HFFc6 (cell line): Measurements from ENCODE around the gene MSMO1. TPM values are rescaled to one million over a fixed set of nuclear protein-coding genes. Genes with fewer than 3 reads are reported as not detected.
A peak's percentile ranks its signal among the peaks of the same experiment; 100 is the strongest.

Source experiments
- DNase-seq: peaks from one replicate; pipeline ENCODE4 v3.0.0-alpha.2; 2018
- H3K27ac Mint-ChIP-seq: 2 replicates; pipeline ENCODE4 v1.8.0; 2020; ENCODE audit warnings: mild to moderate bottlenecking, mixed read lengths
- H3K27me3 Mint-ChIP-seq: 2 replicates; pipeline ENCODE4 v1.8.0; 2021; ENCODE audit warnings: mild to moderate bottlenecking, moderate library complexity, mixed read lengths; ENCODE audit not compliant: insufficient read depth
- H3K36me3 Mint-ChIP-seq: 2 replicates; pipeline ENCODE4 v1.8.0; 2021; ENCODE audit warnings: low read depth, mixed read lengths
- H3K4me1 Mint-ChIP-seq: 2 replicates; pipeline ENCODE4 v1.8.0; 2020; ENCODE audit warnings: low read depth, mixed read lengths
- H3K4me3 Mint-ChIP-seq: 2 replicates; pipeline ENCODE4 v1.8.0; 2020; ENCODE audit warnings: mild to moderate bottlenecking, moderate library complexity, mixed read lengths
- H3K9me3 Mint-ChIP-seq: 2 replicates; pipeline ENCODE4 v1.8.0; 2020; ENCODE audit warnings: mild to moderate bottlenecking, mixed read lengths
- total RNA-seq, 6 experiments: library from RNA; stranded (reverse); fragmentation: NEBNext Ultra II Directional; extraction: Animal tissue kit (Norgen Biotek cat#: 25700); gene quantifications; 2 replicates in 1 of 6; 3 replicates in 5 of 6; pipeline ENCODE4 v1.2.3, GENCODE V29; 2021
- TF ChIP-seq, protein P1 (sequence below): fragments of 200-600 bp; sonication (generic); IDR thresholded peaks from 2 replicates; pipeline ENCODE4 v1.5.0; 2021; ENCODE audit warnings: antibody characterized with exemption, mild to moderate bottlenecking

MSMO1 gene
- total RNA-seq, 6 experiments from 2014 or later = 23.8 to 27.9 (median 25.6) TPM

DNA sequence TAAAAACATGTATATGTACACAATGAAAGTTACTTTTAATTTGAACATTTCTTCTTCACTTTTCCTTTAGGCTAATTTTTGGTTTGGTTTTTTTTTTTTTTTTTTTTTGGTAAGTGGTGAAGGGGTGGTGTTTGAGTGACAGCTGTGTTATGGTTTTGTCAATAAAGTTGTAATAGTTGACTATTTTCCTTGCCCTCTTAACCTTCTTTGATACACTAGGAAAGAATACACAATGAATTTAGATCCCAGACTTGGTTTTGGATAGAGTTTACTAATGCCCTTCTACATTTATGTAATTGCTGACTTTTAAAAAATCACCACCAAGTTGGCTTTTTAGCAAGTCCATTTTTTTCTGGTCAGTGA is 38.1 kb upstream of the MSMO1 start:
- no peak for DNase-seq
- no peak overlapping the region for H3K4me3 Mint-ChIP-seq
- no peaks in the 10 kb centered on the region for H3K9me3 Mint-ChIP-seq
- TF ChIP-seq, protein P1, sequence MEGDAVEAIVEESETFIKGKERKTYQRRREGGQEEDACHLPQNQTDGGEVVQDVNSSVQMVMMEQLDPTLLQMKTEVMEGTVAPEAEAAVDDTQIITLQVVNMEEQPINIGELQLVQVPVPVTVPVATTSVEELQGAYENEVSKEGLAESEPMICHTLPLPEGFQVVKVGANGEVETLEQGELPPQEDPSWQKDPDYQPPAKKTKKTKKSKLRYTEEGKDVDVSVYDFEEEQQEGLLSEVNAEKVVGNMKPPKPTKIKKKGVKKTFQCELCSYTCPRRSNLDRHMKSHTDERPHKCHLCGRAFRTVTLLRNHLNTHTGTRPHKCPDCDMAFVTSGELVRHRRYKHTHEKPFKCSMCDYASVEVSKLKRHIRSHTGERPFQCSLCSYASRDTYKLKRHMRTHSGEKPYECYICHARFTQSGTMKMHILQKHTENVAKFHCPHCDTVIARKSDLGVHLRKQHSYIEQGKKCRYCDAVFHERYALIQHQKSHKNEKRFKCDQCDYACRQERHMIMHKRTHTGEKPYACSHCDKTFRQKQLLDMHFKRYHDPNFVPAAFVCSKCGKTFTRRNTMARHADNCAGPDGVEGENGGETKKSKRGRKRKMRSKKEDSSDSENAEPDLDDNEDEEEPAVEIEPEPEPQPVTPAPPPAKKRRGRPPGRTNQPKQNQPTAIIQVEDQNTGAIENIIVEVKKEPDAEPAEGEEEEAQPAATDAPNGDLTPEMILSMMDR = no peak
- peaks cover 24% of the 10 kb centered on the region for H3K4me1 Mint-ChIP-seq
- H3K36me3 Mint-ChIP-seq = peaks cover 7% of the 10 kb centered on the region
- H3K27me3 Mint-ChIP-seq = no peaks in the 10 kb centered on the region
- peak overlapping the region; percentile 22; the same call in 1 of the 2 replicates for H3K27ac Mint-ChIP-seq

DNA sequence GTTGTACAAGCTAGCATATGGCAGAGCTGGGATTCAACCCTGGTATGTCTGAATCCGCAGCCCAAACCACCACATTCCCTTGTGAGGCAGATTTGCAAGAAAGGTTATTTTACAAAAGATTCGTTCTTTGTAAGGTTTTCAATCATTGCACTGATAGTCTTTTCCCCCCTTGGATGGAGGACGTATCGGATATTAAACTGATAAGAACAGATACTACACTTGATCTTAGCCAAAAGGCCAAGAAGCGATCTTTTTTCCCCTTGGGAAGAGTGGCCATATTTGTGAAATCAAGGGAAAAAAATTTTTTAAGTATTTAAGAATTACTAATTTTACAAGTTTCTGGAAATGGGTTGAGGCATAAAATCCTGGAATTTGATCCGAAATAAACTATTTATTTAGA is 34.4 kb upstream of the MSMO1 start:
- H3K36me3 Mint-ChIP-seq = no peaks in the 10 kb centered on the region
- no peak for DNase-seq
- H3K9me3 Mint-ChIP-seq = no peaks in the 10 kb centered on the region
- no peaks in the 10 kb centered on the region for H3K27me3 Mint-ChIP-seq
- peaks cover 18% of the 10 kb centered on the region for H3K4me1 Mint-ChIP-seq
- H3K4me3 Mint-ChIP-seq = no peak overlapping the region
- TF ChIP-seq, protein P1 = no peak
- no peak overlapping the region for H3K27ac Mint-ChIP-seq

DNA sequence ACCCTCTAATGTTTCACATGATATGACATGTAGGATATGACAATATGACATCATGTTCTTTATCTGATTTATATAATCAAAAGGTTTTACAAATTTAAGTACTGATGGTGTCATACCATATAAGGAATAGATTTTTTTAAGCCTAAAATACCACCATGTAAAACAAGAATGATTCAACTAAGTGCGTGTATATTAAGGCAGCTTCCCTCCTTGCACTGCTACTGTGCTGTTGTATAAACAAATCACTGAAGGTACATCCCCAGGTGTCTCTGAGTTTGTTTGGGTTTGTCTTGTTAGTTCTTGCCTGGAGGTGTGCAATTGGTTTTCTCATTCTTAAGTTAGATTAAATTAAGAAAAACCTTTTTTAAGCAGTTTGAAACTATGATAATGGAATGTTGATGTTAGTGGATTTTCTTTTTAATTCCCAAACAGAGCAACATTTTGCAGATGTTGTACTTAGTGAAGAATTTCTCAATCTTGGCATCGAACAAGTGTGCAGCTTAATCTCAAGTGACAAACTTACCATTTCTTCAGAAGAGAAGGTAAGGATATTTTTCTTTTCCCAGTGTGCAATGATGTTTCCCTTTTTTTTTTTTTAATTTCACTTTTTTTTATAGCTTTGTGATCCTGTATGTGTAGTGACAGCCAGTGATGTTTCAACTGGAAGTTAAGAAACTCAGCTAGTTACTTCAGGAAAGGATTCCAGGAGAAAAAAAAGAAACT is 33.4 kb upstream of the MSMO1 start:
- Mint-ChIP-seq H3K27me3 (no peaks in the 10 kb centered on the region), H3K27ac (no peak overlapping the region), H3K9me3 (no peaks in the 10 kb centered on the region), H3K4me3 (no peak overlapping the region), H3K36me3 (no peaks in the 10 kb centered on the region), H3K4me1 (peaks cover 8% of the 10 kb centered on the region)
- TF ChIP-seq, protein P1 = no peak
- no peak for DNase-seq

DNA sequence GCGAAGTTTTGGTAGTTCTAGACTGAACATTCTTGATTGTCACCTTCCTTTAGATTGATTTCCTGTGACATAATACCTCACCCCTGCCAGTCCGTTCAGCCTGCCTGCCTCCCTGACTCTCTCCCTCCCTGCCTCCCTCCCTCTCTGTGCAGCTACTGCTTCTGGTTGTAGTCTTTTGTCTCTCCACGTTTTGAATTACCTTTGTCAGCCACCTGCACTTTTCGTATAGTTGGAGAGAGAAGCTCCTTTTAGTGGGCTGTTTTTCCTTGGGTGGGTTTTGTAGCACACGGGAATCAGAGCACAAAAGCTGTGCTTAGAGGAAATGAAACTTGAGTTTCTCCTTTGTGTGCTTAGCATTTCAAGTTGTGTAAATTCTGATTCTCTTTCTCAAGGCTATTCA is 32.6 kb upstream of the MSMO1 start:
- Mint-ChIP-seq H3K4me1 (no peaks in the 10 kb centered on the region; the same call in 1 of the 2 replicates), H3K27ac (no peak overlapping the region), H3K4me3 (no peak overlapping the region), H3K36me3 (no peaks in the 10 kb centered on the region), H3K9me3 (no peaks in the 10 kb centered on the region), H3K27me3 (no peaks in the 10 kb centered on the region)
- TF ChIP-seq, protein P1 = no peak
- DNase-seq = no peak

DNA sequence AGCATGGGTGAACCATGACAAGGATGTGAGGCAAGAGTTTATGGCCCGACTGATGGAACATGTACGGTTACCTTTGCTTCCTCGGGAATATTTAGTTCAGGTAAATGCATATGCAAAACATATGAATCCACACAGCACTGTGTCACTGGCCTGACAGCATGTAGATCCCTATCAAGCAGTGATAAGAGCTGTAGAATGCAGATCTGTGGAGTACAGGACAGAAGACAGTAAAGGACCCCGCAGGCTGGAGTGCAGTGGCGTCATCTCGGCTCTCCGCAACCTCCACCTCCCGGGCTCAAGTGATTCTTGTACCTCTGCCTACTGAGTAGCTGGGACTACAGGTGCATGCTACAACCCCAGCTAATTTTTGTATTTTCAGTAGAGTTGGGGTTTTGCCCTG is 29.8 kb upstream of the MSMO1 start:
- H3K27me3 Mint-ChIP-seq = no peaks in the 10 kb centered on the region
- TF ChIP-seq, protein P1 = no peak
- H3K9me3 Mint-ChIP-seq = no peaks in the 10 kb centered on the region
- H3K4me3 Mint-ChIP-seq = no peak overlapping the region
- no peak overlapping the region for H3K27ac Mint-ChIP-seq
- no peak for DNase-seq
- H3K36me3 Mint-ChIP-seq = peaks cover 3% of the 10 kb centered on the region; the same call in 1 of the 2 replicates
- H3K4me1 Mint-ChIP-seq = peaks cover 23% of the 10 kb centered on the region
